Neuronal stem cell (in vitro differentiated cells): ENCODE data around the gene C7orf57.
"Not testable (repeated sequence)": the region's sequence is repeated elsewhere in the genome, so short reads cannot be mapped to it uniquely, and the experiment has no call there.

Experiments used
- DNase-seq: peaks from one replicate; pipeline ENCODE4 v3.0.0-alpha.2; 2013; ENCODE audit warnings: low spot score
- H2AFZ ChIP-seq: one replicate; pipeline ENCODE4 v1.6.1; 2013; ENCODE audit warnings: mild to moderate bottlenecking, low read length, inconsistent platforms
- H2AK5ac ChIP-seq: 2 replicates; pipeline ENCODE4 v1.6.1; 2013; ENCODE audit warnings: low read depth, mild to moderate bottlenecking, inconsistent platforms, low read length, moderate library complexity, mixed read lengths
- H2BK120ac ChIP-seq: 2 replicates; pipeline ENCODE4 v1.6.1; 2013; ENCODE audit warnings: low read depth, mild to moderate bottlenecking, inconsistent platforms, low read length, moderate library complexity, mixed read lengths
- H2BK12ac ChIP-seq: one replicate; pipeline ENCODE4 v1.6.1; 2013; ENCODE audit warnings: low read length, inconsistent platforms
- H2BK15ac ChIP-seq: 2 replicates; pipeline ENCODE4 v1.6.1; 2013; ENCODE audit warnings: mild to moderate bottlenecking, low read length, inconsistent platforms, mixed read lengths
- H2BK5ac ChIP-seq: one replicate; pipeline ENCODE4 v1.6.1; 2013; ENCODE audit warnings: inconsistent platforms, mild to moderate bottlenecking, low read length, moderate library complexity
- H3K14ac ChIP-seq: one replicate; pipeline ENCODE4 v1.6.1; 2013; ENCODE audit warnings: low read length, inconsistent platforms
- H3K18ac ChIP-seq: 2 replicates; pipeline ENCODE4 v1.6.1; 2013; ENCODE audit warnings: low read length, inconsistent platforms
- H3K23ac ChIP-seq: 2 replicates; pipeline ENCODE4 v1.6.1; 2013; ENCODE audit warnings: low read depth, mild to moderate bottlenecking, mixed read lengths, low read length, inconsistent platforms; ENCODE audit not compliant: poor library complexity
- H3K27ac ChIP-seq: replicated peaks from 3 replicates; pipeline ENCODE4 v1.5.1; 2013; ENCODE audit warnings: low read length, inconsistent platforms
- H3K27me3 ChIP-seq, 3 experiments: 2 replicates each; pipeline ENCODE4 v1.6.1; 2013; ENCODE audit warnings: low read length in 3 of 3, mild to moderate bottlenecking in 2 of 3, inconsistent platforms in 1 of 3, low read depth in 1 of 3, mixed read lengths in 1 of 3, moderate library complexity in 1 of 3; ENCODE audit not compliant: control insufficient read depth in 3 of 3, insufficient read depth in 3 of 3
- H3K36me3 ChIP-seq, 2 donors: replicated peaks in 1 of 2; 2 replicates each; pipeline ENCODE4 v1.6.1; 2013; ENCODE audit warnings: low read length in 2 of 2; ENCODE audit not compliant: control insufficient read depth in 2 of 2, insufficient read depth in 2 of 2
- H3K4ac ChIP-seq: 2 replicates; pipeline ENCODE4 v1.6.1; 2013; ENCODE audit warnings: inconsistent platforms, mild to moderate bottlenecking, low read length, moderate library complexity
- H3K4me1 ChIP-seq, 2 donors: 1 replicate in 1 of 2; 2 replicates in 1 of 2; pipeline ENCODE4 v1.6.1; 2013; ENCODE audit warnings: low read length in 2 of 2, low read depth in 1 of 2; ENCODE audit not compliant: control insufficient read depth in 2 of 2, insufficient read depth in 1 of 2
- H3K4me2 ChIP-seq: one replicate; pipeline ENCODE4 v1.6.1; 2013; ENCODE audit warnings: mild to moderate bottlenecking, low read length, inconsistent platforms; ENCODE audit not compliant: insufficient read depth, poor library complexity, severe bottlenecking
- H3K4me3 ChIP-seq, 2 donors: 2 replicates each; pipeline ENCODE4 v1.5.1; 2013; ENCODE audit warnings: low read length in 2 of 2, mild to moderate bottlenecking in 2 of 2, inconsistent platforms in 1 of 2, moderate library complexity in 1 of 2
- H3K79me1 ChIP-seq: one replicate; pipeline ENCODE4 v1.6.1; 2013; ENCODE audit warnings: low read depth, mild to moderate bottlenecking, inconsistent platforms, low read length, moderate library complexity
- H3K9ac ChIP-seq: one replicate; pipeline ENCODE4 v1.6.1; 2013; ENCODE audit warnings: mild to moderate bottlenecking, low read depth, low read length, inconsistent platforms; ENCODE audit not compliant: poor library complexity
- H3K9me3 ChIP-seq, 2 donors: replicated peaks in 1 of 2; 2 replicates each; pipeline versions ENCODE3 to v1.6.1; 2013; ENCODE audit warnings: low read length in 2 of 2, mild to moderate bottlenecking in 2 of 2, inconsistent platforms in 1 of 2, low read depth in 1 of 2, mixed read lengths in 1 of 2, moderate library complexity in 1 of 2; ENCODE audit not compliant: control insufficient read depth in 2 of 2, insufficient read depth in 1 of 2
- H4K8ac ChIP-seq: one replicate; pipeline ENCODE4 v1.6.1; 2013; ENCODE audit warnings: low read depth, mild to moderate bottlenecking, inconsistent platforms, low read length, moderate library complexity
- H4K91ac ChIP-seq: one replicate; pipeline ENCODE4 v1.6.1; 2013; ENCODE audit warnings: low read length, low read depth, mild to moderate bottlenecking, inconsistent platforms; ENCODE audit not compliant: poor library complexity
- WGBS, 2 donors: extraction: QIAGEN DNeasy Blood & Tissue Kit; methylation state at CpG; one replicate each; pipeline ENCODE4 v1.1.7; 2013; ENCODE audit warnings: missing lambda C conversion rate in 2 of 2, mixed read lengths in 1 of 2; ENCODE audit not compliant: insufficient read length in 2 of 2, insufficient replicate concordance in 1 of 2; ENCODE audit errors: extremely low coverage in 2 of 2; 5-methylcytosine and 5-hydroxymethylcytosine counted together

The C7orf57 gene

GRCh38 chr7:48077423-48077822, 42.1 kb downstream of the C7orf57 start:
- H2BK5ac ChIP-seq, result no peak overlapping the region
- no peak overlapping the region for H3K4ac ChIP-seq
- no peaks in the 10 kb centered on the region for H3K9me3 ChIP-seq
- H3K9ac ChIP-seq, result no peak overlapping the region
- H3K36me3 ChIP-seq, result no peaks in the 10 kb centered on the region
- no CpG with 5 or more reads among the region's 1 CpG for WGBS, 2 donors
- no peak overlapping the region for H2BK120ac ChIP-seq
- no peak overlapping the region for H4K91ac ChIP-seq
- no peaks in the 10 kb centered on the region for H3K27me3 ChIP-seq
- no peak overlapping the region for H3K4me2 ChIP-seq
- H2AFZ ChIP-seq, result no peak overlapping the region
- no peak overlapping the region for H4K8ac ChIP-seq
- H3K27ac ChIP-seq, result no peak overlapping the region
- no peak overlapping the region for H3K18ac ChIP-seq
- no peak for DNase-seq
- no peak overlapping the region for H3K23ac ChIP-seq
- no peak overlapping the region for H3K4me3 ChIP-seq
- H2BK15ac ChIP-seq, result no peak overlapping the region
- no peak overlapping the region for H2BK12ac ChIP-seq
- H3K4me1 ChIP-seq, result no peaks in the 10 kb centered on the region
- H3K79me1 ChIP-seq, result no peaks in the 10 kb centered on the region
- no peak overlapping the region for H3K14ac ChIP-seq
- H2AK5ac ChIP-seq, result no peak overlapping the region

GRCh38 chr7:48078470-48078869, 43.1 kb downstream of the C7orf57 start:
- WGBS, 2 donors, result no CpG with 5 or more reads among the region's 2 CpGs
- Histone ChIP-seq H3K4me1 (no peaks in the 10 kb centered on the region), H3K36me3 (no peaks in the 10 kb centered on the region), H3K9ac (no peak overlapping the region), H3K27ac (no peak overlapping the region), H4K8ac (no peak overlapping the region), H3K9me3 (no peaks in the 10 kb centered on the region), H3K4me2 (no peak overlapping the region), H2BK12ac (no peak overlapping the region), H3K23ac (no peak overlapping the region), H2BK15ac (no peak overlapping the region), H2AK5ac (no peak overlapping the region), H3K79me1 (no peaks in the 10 kb centered on the region), H3K18ac (no peak overlapping the region), H2BK5ac (no peak overlapping the region), H3K27me3 (no peaks in the 10 kb centered on the region), H3K4me3 (no peak overlapping the region), H4K91ac (no peak overlapping the region), H3K14ac (no peak overlapping the region), H2BK120ac (no peak overlapping the region), H3K4ac (no peak overlapping the region), H2AFZ (no peak overlapping the region)
- DNase-seq, result no peak

- not testable (repeated sequence) for H3K9me3 ChIP-seq, H3K9ac ChIP-seq, H3K14ac ChIP-seq, H2BK15ac ChIP-seq, H4K8ac ChIP-seq, H2AFZ ChIP-seq, H3K23ac ChIP-seq, DNase-seq, H4K91ac ChIP-seq, H2BK12ac ChIP-seq, H3K4ac ChIP-seq, H3K4me3 ChIP-seq, H3K18ac ChIP-seq, H3K36me3 ChIP-seq, H3K79me1 ChIP-seq, H2BK5ac ChIP-seq, H2AK5ac ChIP-seq, H3K4me2 ChIP-seq, H3K27me3 ChIP-seq, H2BK120ac ChIP-seq, H3K27ac ChIP-seq
- peaks cover 0 to 10% of the 10 kb centered on the region in 2 donors for H3K4me1 ChIP-seq
Measured at GRCh38 chr7:48082378-48082777, 47.0 kb downstream of the C7orf57 start.

GRCh38 chr7:48083114-48083830, 47.9 kb downstream of the C7orf57 start:
- Histone ChIP-seq H3K9me3 (no peaks in the 10 kb centered on the region), H3K27me3 (no peaks in the 10 kb centered on the region), H2AK5ac (no peak overlapping the region), H2BK5ac (no peak overlapping the region), H3K14ac (no peak overlapping the region), H3K27ac (no peak overlapping the region), H3K36me3 (no peaks in the 10 kb centered on the region), H3K23ac (no peak overlapping the region), H2BK15ac (no peak overlapping the region), H3K4me3 (no peak overlapping the region), H2AFZ (no peak overlapping the region), H3K4me1 (peaks cover 2 to 10% of the 10 kb centered on the region in 2 donors), H2BK12ac (no peak overlapping the region), H3K9ac (no peak overlapping the region), H2BK120ac (no peak overlapping the region), H3K4ac (no peak overlapping the region), H3K79me1 (no peaks in the 10 kb centered on the region), H3K18ac (no peak overlapping the region), H3K4me2 (no peak overlapping the region), H4K91ac (no peak overlapping the region), H4K8ac (no peak overlapping the region)
- no CpG with 5 or more reads among the region's 6 CpGs for WGBS, 2 donors
- DNase-seq, result no peak
